HG03457 (cell line): ENCODE measurements around the gene C12orf43.

Experiments
- ATAC-seq: cut with Tn5 transposase; IDR thresholded peaks from one replicate; pipeline ENCODE4 v1.9.1; 2021; ENCODE audit warnings: moderate number of reproducible peaks; ENCODE audit not compliant: unreplicated experiment

Gene C12orf43

DNA sequence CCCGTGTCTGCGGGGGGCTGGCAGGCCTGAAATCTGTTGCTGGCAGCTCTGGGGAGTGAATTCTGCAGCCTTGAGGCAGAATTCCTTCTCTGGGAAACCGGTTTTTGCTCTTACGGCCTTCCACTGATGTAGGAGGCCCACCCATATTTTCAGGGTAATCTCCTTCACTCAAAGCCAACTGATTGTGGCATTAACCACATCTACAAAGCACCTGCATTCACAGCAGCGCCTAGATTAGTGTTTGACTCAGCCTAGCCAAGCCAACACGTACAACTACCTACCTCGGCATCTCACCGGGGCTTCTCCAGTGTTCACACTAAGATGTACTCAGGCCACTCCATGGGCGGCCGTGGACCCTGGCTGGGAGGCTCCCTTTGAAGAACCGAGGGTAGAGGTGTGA is 15.8 kb downstream of the C12orf43 start:
- ATAC-seq: no peak

DNA sequence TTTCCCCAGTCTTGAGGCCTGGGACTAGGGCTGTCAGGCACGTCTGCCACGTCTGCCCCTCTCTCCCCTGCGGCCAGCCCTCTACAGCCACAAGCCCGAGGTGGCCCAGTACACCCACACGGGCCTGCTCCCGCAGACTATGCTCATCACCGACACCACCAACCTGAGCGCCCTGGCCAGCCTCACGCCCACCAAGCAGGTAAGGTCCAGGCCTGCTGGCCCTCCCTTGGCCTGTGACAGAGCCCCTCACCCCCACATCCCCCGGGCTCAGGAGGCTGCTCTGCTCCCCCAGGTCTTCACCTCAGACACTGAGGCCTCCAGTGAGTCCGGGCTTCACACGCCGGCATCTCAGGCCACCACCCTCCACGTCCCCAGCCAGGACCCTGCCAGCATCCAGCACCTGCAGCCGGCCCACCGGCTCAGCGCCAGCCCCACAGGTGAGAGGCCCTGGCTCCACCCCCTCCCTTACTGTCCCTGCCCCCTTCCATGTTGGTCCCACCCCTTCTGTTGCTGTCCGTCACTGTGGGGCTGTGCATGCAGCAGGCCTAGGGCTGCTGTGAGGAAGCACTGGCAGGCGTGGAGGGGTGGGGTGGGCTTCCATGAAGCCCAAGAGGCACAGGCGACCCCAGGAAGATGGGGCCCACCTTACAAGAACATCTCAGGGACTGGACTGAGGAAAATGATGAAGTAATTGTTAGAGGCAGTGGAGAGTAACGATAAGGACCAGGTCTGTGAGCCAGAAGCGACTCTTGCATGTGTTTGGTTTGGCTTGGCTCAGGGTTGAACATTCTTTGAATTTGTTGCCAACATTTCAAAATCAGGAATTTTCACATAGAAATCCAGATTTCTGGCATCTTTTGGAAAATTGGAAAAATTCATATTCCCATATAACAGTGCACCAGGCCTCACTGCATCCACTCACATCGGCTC is 16.8 kb downstream of the C12orf43 start:
- ATAC-seq: no peak

DNA sequence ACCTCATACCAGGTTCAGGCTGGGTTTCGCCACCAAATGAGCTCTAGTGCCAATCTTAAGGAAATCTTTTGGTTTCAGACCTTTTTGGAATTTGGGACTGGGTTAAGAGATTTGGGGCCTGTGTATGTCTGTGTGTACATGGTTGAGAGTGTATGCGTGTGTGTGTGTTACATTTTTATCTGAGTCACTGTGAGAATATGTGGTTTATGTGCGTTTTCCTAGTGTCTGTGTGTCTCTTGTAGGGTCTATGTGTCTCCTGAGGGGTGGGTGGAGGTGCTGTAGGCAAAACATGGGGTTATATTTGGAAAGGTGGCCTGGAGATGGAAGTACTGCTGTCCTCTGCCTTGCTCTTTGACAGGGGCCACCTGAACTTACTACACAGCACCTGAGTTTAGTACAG is 17.9 kb downstream of the C12orf43 start:
- no peak for ATAC-seq

DNA sequence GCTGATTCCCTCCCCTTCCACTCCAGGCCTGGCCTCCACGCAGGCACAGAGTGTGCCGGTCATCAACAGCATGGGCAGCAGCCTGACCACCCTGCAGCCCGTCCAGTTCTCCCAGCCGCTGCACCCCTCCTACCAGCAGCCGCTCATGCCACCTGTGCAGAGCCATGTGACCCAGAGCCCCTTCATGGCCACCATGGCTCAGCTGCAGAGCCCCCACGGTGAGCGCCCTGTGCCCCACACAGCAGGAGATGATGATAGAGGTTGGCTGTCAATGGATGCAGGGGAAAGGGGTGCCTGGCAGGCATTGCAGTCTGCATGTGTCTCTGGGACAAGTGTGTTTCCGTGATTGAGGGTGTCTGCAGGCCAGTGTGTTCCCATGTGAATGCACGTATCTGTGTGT is 18.8 kb downstream of the C12orf43 start:
- ATAC-seq: no peak

DNA sequence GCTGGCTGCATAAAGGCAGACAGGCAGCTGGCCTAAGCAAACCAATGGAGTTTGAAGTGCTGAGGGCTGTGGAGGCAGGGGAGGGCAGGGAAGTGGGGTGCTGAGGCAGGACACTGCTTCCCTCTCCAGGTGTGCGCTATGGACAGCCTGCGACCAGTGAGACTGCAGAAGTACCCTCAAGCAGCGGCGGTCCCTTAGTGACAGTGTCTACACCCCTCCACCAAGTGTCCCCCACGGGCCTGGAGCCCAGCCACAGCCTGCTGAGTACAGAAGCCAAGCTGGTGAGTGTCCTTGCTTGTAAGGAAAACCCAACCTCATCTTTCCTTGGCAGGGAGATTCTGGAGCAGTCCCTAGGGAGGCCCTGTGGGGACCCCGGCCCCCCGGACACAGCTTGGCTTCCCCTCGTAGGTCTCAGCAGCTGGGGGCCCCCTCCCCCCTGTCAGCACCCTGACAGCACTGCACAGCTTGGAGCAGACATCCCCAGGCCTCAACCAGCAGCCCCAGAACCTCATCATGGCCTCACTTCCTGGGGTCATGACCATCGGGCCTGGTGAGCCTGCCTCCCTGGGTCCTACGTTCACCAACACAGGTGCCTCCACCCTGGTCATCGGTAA is 20.0 kb downstream of the C12orf43 start:
- ATAC-seq: no peak

DNA sequence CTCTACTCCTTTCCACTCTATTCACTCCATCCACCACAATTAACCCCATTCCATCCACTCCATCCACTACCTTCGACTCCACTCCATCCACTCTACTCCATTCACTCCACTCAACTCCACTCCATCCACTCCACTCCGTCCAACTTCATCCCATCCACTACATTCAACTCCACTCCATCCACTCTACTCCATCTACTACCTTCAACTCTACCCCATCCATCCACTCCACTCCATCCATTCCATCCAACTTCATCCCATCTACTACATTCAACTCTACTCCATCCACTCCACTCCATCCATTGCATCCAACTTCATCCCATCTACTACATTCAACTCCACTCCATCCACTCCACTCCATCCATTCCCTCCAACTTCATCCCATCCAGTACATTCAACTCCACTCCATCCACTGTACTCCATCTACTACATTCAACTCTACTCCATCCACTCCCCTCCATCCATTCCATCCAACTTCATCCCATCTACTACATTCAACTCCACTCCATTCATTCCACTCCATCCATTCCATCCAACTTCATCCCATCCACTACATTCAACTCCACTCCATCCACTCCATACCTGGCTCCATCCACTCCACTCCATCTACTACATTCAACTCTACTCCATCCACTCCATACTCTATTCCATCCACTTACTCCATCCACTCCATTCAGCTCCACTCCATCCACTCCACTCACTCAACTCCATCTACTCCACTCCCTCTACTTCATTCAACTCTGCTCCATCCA is 21.5 kb downstream of the C12orf43 start:
- no peak for ATAC-seq

DNA sequence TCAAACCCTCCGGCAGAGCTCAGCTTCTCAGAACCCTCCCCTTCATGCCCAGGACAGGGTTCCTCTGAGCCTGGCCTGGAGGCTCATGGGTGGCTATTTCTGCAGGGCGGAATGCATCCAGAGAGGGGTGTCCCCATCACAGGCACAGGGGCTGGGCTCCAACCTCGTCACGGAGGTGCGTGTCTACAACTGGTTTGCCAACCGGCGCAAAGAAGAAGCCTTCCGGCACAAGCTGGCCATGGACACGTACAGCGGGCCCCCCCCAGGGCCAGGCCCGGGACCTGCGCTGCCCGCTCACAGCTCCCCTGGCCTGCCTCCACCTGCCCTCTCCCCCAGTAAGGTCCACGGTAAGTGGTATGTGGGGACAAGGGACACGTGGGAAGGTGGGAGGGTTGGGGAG is 22.2 kb downstream of the C12orf43 start:
- no peak for ATAC-seq

DNA sequence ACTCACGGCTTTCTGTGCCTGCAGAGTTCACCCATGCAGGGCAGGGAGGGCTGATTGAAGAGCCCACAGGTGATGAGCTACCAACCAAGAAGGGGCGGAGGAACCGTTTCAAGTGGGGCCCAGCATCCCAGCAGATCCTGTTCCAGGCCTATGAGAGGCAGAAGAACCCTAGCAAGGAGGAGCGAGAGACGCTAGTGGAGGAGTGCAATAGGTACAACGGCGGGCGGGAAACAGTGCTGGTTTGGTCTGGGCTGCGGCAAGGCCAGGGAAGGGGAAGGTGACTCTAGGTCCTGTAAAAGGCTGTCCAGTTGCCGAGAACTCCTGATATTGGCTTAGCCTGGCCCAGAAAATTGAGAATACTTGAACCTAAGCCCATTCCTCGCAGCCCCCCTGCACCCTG is 22.8 kb downstream of the C12orf43 start:
- no peak for ATAC-seq

DNA sequence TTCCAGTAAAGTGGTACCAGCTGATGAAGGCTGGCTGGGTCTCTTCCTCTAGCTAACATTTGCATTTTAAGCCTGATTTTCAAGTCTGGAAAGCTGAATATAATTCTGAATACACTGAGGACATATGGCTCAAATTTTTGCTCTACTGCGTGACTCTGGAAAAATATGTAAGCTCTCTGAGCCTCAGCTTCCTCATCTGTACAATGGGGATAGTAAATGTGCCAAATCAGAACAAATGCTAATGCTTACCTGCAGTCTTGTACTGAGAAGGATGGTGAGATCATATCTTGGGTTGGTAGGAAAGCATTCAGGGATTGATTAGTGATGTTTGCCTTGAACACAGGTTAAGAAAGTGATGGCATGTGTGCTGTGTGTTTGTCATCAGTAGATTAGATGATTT is 23.3 kb downstream of the C12orf43 start:
- ATAC-seq: no peak

DNA sequence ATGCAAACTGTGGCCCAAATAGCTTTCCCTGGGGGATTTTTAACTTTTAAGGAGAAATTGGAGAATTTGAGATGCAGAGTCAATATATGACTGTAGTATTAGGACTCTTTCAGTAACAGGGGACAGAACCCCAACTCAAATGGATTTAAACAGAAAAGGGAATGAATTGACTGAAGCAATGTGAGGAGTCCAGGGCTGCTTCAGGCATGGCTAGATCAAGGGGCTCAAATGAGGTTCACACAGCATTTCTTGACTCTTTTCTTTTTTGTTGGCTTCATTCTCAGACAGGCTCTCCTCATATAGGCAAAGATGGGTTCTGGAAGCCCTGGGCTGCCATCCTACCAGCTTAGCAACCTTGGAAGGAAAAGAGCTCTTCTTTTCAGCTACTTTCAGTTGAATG is 24.3 kb downstream of the C12orf43 start:
- ATAC-seq: no peak

DNA sequence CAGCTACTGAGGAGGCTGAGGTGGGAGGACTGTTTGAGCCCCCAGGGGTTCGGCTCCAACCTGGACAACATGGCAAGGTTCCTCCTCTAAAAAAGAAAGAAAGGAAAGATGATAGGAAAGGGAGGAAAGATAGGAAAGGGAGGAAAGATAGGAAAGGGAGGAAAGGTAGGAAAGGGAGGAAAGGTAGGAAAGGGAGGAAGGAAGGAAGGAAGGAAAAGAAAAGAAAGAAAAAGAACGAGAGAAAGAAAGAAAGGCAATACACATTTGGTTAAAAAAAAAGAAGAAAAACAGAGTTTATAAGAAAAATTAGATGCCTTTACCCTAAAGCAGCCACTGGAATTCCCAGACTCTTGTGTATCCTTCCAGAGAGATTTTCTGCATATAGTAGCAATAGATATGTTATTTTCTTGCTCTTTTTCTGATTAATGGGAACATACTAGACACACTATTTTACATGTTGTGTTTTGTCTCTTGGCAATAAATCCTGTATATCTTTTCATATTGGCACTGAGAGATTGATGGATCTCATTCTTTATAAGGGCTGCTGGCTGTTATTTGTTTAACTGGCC is 25.7 kb downstream of the C12orf43 start:
- ATAC-seq: no peak

DNA sequence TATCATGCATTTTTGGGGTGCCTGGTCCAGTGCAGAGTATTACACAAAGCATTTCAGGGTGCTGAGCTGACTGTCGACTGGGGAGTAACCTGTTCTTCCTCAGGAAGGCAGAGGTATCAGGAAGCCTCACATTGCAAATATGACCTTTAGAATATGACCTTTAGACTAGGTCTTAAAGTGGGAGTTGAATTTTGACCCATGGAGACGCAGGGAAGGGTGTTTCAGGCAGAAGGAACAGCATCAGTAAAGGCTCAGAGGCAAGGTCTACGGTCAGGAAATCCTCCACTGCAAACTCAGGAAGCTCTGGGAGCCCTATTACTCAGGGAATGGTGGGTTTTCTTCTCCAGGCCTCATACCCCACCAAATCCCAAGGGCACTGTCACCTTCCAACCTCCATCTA is 26.6 kb downstream of the C12orf43 start:
- ATAC-seq: no peak

DNA sequence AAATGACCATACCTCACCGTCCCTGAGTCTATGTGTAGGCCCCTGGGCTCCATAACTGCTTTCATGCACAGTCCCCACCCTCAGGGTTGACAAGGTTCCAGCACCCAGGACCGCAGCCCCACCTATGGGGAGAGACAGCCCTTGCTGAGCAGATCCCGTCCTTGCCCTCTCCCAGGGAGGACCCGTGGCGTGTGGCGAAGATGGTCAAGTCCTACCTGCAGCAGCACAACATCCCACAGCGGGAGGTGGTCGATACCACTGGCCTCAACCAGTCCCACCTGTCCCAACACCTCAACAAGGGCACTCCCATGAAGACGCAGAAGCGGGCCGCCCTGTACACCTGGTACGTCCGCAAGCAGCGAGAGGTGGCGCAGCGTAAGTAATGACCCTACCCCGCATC is 27.6 kb downstream of the C12orf43 start:
- ATAC-seq: no peak

DNA sequence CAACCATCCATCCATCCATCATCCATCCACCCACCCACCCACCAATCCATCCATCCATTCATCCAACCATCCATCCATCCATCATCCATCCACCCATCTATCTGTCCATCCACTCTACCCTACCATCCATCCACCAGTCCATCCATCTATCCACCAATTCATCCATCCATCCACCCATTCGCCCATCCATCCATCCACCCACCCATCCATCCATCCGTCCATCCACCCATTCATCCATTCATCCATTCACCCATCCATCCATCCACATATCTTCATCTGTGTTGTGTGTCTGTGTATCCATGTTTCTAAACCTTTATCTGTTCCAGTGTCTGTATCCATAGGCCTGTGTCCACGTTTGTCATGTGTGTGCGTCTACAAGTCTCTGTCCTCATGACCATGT is 28.1 kb downstream of the C12orf43 start:
- no peak for ATAC-seq

DNA sequence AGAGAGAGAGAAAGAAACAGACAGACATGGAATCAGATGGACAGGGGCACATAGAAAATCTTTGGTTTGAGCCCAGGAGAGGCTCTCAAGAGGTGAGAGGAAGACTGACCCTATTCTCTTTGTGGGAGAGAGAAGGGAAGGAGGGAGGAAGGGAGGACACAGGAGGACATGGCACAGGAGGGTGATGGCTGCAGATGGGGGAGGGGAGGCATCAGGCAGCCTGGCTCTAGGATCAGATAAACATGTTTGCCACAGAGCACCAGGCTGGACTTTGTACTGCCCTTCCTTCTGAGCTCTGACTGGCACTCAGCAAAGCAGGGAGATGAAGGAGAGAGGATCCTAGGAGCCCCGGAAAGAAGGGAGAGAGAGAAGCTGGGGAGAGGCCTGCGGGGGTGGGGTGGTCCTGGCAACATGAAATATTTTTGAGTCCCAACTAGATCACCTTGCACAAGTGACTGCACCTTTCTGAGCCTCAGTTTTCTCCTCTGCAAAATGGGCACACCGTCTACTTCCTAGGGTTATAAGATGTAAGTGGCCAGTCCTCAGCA is 31.9 kb downstream of the C12orf43 start:
- no peak for ATAC-seq

DNA sequence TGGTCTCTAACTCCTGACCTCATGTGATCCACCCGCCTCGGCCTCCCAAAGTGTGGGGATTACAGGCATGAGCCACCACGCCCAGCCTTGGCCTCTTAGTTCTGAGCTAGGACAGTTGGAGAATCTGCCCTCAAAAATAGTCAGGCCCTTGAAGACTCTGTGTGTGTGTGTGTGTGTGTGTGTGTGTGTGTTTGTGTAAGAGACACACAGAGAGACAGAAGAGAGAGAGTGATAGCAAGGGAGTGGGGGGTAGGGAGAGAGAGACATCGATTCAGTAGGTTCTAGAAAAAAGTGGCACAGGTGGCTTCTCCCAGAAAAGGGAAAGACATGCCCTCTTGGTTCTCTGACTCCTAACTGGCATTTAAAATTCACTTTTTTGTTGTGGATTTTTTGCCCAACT is 32.5 kb downstream of the C12orf43 start:
- no peak for ATAC-seq

DNA sequence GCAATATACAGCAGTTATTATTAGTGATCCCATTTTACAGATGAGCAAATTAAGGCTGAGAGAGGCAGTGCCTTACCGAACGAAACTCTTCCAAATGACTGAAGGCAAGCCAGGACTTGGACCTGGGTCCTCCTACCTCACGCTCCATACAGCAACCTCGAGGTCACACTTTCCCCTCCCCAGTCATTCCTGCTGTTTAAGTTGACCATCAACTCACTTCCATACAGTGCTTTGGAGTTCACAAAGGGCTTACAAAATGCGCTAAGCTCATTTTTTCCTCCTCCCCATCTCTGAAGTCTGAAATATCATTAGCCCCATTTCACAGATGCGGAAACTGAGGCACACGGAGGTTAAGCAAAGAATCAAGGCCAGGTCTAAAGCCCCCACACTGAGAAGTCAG is 33.6 kb downstream of the C12orf43 start:
- ATAC-seq: no peak

DNA sequence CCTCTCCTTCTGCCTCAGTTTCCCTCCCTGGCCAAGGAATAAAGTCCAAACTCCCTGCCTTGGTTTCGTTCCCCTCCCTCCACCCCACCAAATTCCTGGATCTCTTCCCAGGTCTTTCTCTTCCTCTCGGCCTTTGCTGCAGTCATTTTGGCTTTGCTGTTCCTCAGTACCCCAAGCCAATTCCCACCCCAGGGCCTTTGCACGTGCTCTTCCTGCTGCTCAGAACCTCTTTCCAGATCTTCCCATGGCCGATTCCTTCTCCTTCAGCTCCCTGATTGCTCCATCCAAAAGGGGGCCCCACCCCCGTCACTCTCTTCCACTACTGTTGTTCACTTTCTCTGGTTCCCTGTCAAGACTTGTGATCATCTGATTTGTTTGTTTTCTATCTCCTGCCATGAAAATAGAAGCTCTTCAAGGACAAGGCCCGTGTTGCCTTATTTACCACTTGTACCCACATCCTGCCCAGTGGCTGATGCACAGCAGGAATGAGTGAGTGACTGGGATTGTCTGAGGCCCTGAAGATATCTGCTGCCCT is 34.8 kb downstream of the C12orf43 start:
- ATAC-seq: no peak

DNA sequence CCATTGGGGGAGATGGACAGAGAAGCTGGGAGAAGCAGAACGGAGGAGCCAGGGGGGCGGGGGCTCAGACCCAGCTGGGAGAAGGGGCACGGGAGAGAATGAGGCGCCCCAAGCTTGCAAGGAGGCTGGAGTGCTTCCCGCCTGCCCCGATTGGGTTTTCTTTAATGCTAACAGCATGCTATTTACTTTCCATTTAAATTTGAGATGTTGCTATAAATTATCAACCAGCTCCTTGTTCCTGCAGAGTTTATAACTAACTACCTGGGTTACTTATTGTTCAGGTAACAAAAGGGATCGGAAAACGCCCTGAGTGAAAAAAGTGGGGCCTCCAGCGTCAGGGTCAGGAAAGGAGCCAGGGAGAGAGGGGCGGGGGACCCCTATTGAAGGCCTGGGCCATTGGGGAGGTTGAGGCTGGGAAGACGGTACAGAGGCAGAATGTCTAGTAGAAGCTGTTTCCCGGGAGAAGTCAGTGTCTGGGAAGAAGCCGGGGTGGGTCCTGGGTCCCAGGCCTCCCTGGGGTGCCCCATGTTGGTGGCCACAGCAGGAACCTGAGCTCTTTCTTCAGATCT is 35.4 kb downstream of the C12orf43 start:
- no peak for ATAC-seq

DNA sequence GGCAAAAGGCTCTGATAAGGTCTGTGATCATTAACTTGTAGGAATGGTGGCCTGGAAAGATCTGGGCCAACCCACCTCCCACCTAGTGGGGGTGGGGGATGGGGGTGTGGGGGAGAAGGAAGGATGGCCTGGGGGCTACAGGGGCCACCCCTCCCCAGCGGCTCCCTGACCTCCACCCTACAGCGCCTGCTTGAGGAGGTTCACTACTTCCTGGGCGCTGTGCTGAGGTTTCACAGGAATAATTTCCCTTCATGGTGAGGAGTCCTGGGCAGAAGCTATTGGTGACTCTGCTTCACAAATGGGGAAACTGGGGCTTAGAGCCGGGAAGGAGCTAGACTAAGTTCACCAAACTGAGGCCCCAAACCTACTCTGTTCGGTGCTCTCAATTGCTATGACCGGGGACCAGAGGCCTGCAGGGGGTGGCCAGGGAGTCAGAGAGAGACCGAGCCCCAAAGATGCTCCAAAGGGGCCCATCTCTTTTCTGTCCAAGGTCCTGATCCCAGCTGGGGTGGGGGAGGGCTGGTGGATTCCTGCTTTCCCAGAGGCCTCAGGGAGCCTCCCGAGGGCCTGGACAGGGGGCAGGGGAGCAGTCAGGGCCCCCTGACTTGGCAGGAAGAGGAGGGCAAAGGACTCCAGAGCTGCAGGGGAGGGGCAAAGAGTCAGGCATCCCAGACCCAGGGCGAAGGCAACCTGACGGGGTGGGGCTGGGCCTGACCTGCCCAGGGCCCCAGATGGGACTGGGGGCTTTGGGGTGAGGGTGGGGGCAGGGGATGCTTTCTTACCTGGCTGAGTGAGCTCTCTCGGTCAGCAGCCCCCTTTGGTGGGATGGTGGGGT is 36.2 kb downstream of the C12orf43 start:
- no peak for ATAC-seq
